GM21528 (cell line): ENCODE results near the gene DOCK6.
"Not testable (repeated sequence)": the region's sequence is repeated elsewhere in the genome, so short reads cannot be mapped to it uniquely, and the experiment has no call there.

ENCODE experiments used
- ATAC-seq: cut with Tn5 transposase; IDR thresholded peaks from one replicate; pipeline ENCODE4 v1.9.1; 2021; ENCODE audit warnings: mild to moderate bottlenecking, moderate library complexity; ENCODE audit not compliant: unreplicated experiment, low FRiP score

DOCK6 gene

DNA sequence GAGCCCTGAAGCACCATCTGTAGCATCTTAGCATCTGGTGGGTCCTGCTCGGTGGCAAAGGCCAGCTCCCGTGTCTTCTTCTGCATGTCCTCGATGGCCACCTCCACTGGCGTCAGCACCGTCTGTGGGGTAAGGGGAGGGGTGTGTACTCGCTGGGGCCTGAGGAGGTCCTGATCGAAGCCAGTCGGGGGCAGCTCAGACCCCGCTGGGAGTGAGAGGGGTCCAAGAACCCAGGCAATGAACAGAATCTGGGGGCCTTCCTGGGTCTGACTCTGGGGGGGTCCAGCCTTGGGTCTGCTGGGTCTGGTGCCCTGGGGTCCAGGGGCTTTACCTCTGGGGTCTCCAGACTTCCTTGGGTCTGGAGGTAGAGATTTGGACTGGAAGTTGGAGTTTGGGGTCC, 61.4 kb downstream of the DOCK6 start:
- ATAC-seq = no peak

- ATAC-seq = no peak
Observed at GRCh38 chr19:11200015-11200574, 62.2 kb downstream of the DOCK6 start.

- no peak for ATAC-seq
Observed at GRCh38 chr19:11199517-11199916, 62.8 kb downstream of the DOCK6 start.

GRCh38 chr19:11198769-11199424, 63.4 kb downstream of the DOCK6 start:
- ATAC-seq = no peak

DNA sequence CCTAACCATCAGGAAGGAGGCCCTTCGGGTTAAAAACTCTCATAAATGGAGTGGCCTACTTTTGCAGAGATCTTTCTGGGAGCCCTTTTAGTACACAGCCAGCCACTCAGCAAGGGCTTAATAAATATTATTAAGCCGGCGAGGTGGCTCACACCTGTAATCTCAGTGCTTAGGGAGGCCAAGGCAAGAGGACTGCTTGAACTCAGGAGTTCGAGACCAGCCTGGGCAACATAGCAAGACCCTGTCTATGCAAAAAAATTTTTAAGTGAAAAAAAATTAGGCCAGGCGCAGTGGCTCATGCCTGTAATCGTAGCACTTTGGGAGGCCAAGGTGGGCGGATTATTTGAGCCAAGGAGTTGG, 64.2 kb downstream of the DOCK6 start:
- ATAC-seq = no peak

GRCh38 chr19:11197291-11198174, 64.8 kb downstream of the DOCK6 start, which contains the start of gene KANK2:
Gene KANK2 (minus strand): TSS chr19:11197545. CDS start chr19:11194511, 3,034 bp downstream.
- ATAC-seq = peak; percentile 75

DNA sequence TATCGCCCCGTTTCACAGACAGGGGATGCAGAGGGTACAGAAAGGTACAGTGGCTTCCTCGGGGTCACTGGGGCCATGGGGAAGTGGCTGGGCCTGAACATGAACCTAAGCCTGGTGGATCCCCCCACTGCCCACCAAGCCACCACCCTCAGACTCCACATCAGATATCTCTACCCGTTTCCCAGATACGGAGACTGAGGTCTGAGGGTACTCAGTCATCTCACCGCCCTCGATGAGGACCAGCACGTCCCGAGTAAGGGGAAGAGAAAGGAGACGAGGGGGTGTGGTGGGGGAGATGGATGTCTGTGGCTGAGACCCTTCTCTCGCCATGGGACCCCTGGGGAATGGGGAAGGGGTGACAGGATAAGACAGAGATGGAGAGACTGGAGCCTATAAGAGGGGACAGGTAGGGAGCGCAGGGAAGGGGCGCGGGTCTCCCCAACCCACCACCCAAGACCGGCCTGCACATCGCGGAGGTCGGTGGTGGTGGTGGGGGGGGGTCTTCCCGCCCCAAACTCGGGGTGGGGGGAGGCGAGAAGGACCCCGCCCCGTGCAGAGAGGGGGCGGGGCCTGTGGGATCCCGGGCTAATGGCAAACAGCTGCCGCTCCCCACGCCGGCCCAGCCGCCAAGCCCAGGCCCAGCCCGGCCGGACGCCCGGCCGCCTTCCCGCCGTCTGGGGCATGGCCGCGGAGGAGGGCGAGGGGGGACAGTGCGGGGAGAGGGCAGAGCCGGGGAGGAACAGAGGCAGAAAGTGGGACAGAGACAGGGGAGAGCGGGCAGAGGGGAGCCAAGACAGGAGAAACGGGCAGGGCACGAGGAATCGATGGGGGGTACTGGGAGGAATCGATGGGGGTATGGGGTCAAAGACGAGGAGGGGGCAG, 65.7 kb downstream of the DOCK6 start:
- no peak for ATAC-seq

- ATAC-seq = no peak
Observed at GRCh38 chr19:11195681-11196080, 66.6 kb downstream of the DOCK6 start.

DNA sequence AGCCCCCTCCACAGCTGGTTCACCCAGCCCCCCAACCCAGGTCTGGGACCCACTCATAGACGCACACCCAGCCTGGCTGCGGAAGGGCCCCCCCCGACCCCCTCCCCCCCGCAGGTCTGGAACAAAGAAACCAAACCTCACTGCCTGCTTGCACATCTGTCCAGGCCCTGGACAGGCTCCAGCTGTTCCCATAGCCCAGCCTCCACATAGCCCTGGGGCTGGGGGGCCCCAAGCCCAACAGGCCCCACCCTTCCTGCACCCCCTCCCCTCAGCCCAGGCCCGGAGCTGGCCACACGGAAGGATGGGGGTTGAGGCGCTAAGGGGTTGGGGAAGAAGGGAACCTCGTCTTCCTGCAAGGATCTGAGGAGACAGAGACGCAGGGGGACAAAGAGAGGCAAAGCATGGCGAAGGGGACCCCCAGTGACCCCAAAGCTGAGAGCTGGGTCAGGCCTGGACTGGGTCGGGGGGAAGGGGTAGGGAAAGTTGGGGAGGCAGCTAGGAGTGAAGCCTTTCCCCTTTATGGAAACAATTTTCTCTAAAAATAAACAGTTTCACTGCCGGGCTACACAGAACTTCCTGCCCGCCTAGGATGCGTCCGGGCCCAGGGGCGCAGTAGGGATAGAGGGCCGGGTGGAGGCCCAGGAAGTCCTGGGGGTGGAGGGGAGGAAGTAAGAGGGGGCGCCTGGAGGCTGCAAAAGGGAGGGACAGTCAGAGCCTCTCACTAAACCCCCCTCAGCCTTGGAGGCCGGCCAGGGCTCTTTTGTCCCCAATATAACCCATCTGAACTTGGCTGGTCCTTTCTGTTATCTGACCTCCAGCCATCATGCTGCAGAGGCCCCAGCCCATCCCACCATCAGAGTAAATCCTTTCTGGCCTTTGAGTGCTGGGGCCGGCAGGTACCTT, 67.4 kb downstream of the DOCK6 start:
- ATAC-seq = no peak

DNA sequence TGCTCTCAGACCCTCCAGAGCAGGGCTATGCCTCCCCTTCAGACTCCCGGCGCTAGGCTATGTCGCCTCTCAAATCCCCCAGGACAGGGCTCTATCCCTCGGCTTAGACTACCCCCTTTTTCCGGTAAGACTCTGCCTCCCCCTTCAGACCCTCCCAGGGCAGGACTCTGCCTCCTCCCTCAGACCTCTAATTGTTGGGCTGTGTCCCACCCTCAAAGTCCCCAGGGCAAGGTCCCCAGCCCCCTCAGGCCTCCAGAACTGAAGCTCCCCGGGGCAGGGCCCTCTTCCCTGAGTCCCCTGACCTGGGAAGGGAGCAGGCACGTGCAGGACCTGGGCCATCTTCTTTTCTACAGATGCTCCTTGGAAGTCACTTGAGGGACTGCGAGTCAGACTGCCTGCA, 68.2 kb downstream of the DOCK6 start:
- ATAC-seq = no peak

GRCh38 chr19:11192957-11193939, 69.1 kb downstream of the DOCK6 start:
- no peak for ATAC-seq

GRCh38 chr19:11191934-11192333, 70.4 kb downstream of the DOCK6 start:
- no peak for ATAC-seq

DNA sequence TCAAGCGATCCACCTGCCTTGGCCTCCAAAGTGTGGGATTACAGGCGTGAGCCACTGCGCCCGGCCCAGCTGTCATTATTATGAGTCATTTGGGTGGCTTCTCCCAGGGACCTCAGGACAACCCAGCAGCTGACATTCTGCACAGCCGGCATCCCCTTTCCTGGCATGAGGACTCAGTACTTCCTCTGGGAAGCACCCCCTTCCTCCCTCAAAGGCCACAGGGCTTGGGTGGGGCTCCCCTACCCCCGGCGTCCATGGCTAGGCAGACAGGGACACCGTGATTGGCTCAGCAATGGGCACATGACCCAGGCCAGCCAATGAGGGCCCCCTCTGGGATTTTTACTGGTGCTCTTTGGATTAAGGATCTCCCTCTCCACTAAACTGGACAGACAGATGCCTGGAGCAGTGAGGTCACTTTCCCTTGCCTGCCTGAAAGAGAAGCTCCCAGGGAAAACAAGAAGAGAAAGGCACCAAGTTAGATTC, 71.0 kb downstream of the DOCK6 start:
- no peak for ATAC-seq

DNA sequence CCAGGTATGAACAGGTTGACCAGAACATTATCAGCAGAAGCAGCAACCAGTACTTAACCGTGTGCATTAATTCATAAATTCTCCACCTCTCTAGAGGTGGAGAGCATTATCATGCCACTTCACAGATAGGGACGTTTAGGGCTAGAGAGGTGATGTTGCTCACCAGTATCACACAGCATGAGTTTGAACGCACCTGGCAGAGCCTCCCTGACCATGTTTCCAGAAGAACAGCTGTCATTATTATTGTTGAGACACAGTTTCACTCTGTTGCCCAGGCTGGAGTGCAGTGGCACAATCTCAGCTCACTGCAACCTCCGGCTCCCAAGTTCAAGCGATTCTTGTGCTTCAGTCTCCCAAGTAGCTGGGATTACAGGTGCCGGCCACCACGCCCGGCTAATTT, 71.8 kb downstream of the DOCK6 start:
- ATAC-seq = no peak

GRCh38 chr19:11187441-11187840, 74.9 kb downstream of the DOCK6 start:
- no peak for ATAC-seq

DNA sequence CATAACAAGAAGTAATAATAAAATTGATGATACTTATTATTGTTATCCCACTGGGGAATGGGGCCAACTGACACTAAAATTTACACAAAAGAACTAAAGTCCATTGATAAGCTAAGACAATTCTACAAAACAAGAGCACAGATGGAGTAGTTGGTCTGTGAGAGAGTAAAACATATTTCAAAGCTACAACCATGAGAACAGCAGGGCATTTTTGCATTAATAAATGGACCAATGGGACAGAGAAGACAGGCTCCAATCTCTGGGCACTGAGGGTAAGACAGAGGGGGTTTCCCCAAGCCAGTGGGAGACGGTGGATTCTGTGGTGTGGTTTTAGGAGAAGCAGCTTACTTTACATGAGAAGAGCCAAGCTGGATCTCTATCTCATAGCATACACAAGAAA, 79.3 kb downstream of the DOCK6 start:
- no peak for ATAC-seq

DNA sequence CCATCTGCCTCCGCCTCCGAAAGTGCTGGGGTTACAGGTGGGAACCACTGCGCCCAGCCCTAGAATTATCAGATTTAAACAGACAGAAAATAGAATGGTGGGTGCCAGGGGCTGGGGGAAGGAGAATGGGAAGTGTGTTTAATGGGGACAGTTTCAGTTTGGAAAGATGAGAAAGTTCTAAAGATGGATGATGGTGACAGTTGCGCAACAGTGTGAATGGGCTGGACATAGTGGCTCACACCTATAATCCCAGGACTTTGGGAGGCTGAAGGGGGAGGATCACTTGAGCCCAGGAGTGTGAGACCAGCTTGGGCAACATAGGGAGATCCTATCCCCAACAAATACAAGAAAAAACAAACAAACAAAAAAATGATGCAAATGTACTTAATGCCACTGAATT, 80.8 kb downstream of the DOCK6 start:
- ATAC-seq = no peak

DNA sequence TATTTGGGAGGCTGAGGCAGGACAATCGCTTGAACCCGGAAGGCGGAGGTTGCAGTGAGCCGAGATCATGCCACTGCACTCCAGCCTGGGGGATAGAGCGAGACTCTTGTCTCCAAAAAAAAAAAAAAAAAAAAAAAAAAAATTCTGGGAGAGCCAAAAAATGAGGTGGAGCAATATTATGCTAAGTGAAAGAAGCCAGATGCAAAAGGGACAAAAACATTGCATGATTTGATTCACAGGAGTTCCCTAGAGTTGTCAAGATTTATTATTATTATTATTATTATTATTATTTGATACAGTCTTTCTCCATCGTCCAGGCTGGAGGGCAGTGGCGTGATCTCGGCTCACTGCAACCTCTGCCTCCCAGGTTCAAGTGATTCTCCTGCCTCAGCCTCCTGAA, 81.3 kb downstream of the DOCK6 start:
- not testable (repeated sequence) for ATAC-seq
